SK-MEL-5 (cell line): ENCODE measurements around the gene CXADR. TPM values are rescaled to one million over a fixed set of nuclear protein-coding genes. Genes with fewer than 3 reads are reported as not detected.
"Not testable (repeated sequence)": the region's sequence is repeated elsewhere in the genome, so short reads cannot be mapped to it uniquely, and the experiment has no call there.

ENCODE experiments used
- DNase-seq: peaks from one replicate; pipeline ENCODE4 v3.0.0-alpha.2; 2016; ENCODE audit warnings: low read depth, low spot score
- in situ Hi-C: cut with HindIII; loops from 2 replicates; pipeline ENCODE4 v1.10.0; 2016; ENCODE audit warnings: low sequenced_read_pairs, high pct_unique_total_duplicates, low pct_unique_long_range_greater_than_20kb
- polyA plus RNA-seq, 2 experiments: library from polyadenylated mRNA; depleted of rRNA; stranded (reverse); fragments of >200 nt; gene quantifications; 2 replicates each; pipeline ENCODE4 v1.2.3, GENCODE V29; 2015
- total RNA-seq: library from RNA; depleted of rRNA; stranded (reverse); fragments of >200 nt; shearing (Covaris generic); gene quantifications from 2 replicates; pipeline ENCODE4 v1.2.3, GENCODE V29; 2014; rRNA removed

CXADR gene
- total RNA-seq, result 19.9 and 25.9 TPM in 2 replicates
- polyA plus RNA-seq (2015; cell fraction: cytosol; rRNA removed), result 9.6 and 14.7 TPM in 2 replicates
- 4.0 and 5.2 TPM in 2 replicates for polyA plus RNA-seq (2015; cell fraction: nucleus; rRNA removed)

GRCh38 chr21:17512253-17513213 lies at the start of gene CXADR:
Gene CXADR, plus strand, starts transcription at chr21:17513043. Its CDS starts 87 bp downstream, at chr21:17513130.
- in situ Hi-C loops, result no loop called here

GRCh38 chr21:17466166-17466565 lies 46.7 kb upstream of the CXADR start:
- no peak for DNase-seq
- in situ Hi-C loops, result no loop called here

More at GRCh38 chr21:17512253-17513213, at the start of gene CXADR:
- DNase-seq, result peak; percentile 85

GRCh38 chr21:17467392-17467791 lies 45.5 kb upstream of the CXADR start:
- in situ Hi-C loops, result no loop called here
- peak; percentile 40 for DNase-seq

- no peak for DNase-seq
- in situ Hi-C loops, result no loop called here
These were observed 45.0 kb upstream of the CXADR start for GRCh38 chr21:17467829-17468228.

- no peak for DNase-seq
- in situ Hi-C loops, result no loop called here
These were observed 44.1 kb upstream of the CXADR start for GRCh38 chr21:17468698-17469097.

GRCh38 chr21:17469727-17470126 lies 43.1 kb upstream of the CXADR start:
- DNase-seq, result no peak
- in situ Hi-C loops, result no loop called here

GRCh38 chr21:17472182-17472581 lies 40.7 kb upstream of the CXADR start:
- DNase-seq, result no peak
- in situ Hi-C loops, result no loop called here

GRCh38 chr21:17472592-17473271 lies 40.1 kb upstream of the CXADR start:
- in situ Hi-C loops, result no loop called here
- DNase-seq, result no peak

GRCh38 chr21:17476006-17476405 lies 36.8 kb upstream of the CXADR start:
- DNase-seq, result no peak
- in situ Hi-C loops, result no loop called here

GRCh38 chr21:17478156-17478555 lies 34.7 kb upstream of the CXADR start:
- DNase-seq, in situ Hi-C loops: not testable (repeated sequence)

GRCh38 chr21:17479606-17480005 lies 33.2 kb upstream of the CXADR start:
- in situ Hi-C loops, result no loop called here
- DNase-seq, result no peak

GRCh38 chr21:17482928-17483327 lies 29.9 kb upstream of the CXADR start:
- no peak for DNase-seq
- in situ Hi-C loops, result no loop called here

- in situ Hi-C loops, result no loop called here
- no peak for DNase-seq
These were observed 24.2 kb upstream of the CXADR start for GRCh38 chr21:17488620-17489019.

GRCh38 chr21:17489565-17489964 lies 23.3 kb upstream of the CXADR start:
- in situ Hi-C loops, DNase-seq: not testable (repeated sequence)

GRCh38 chr21:17491716-17492414 lies 21.0 kb upstream of the CXADR start:
- DNase-seq, result peak; percentile 16
- in situ Hi-C loops, result no loop called here

- DNase-seq, result no peak
- in situ Hi-C loops, result no loop called here
These were observed 20.3 kb upstream of the CXADR start for GRCh38 chr21:17492415-17493168.

- no peak for DNase-seq
- in situ Hi-C loops, result no loop called here
These were observed 18.8 kb upstream of the CXADR start for GRCh38 chr21:17494051-17494450.
